Trophoblast cell (in vitro differentiated cells and primary cell): Measurements from ENCODE around the gene CKS1B.
A peak's percentile ranks its signal among the peaks of the same experiment; 100 is the strongest.

Experiments
- DNase-seq, 2 donors: peaks; one replicate each; pipeline ENCODE4 v3.0.0-alpha.2; 2016
- H2AFZ ChIP-seq: 2 replicates; pipeline ENCODE4 v1.6.1; 2013; ENCODE audit warnings: low read length, moderate library complexity, mild to moderate bottlenecking; ENCODE audit not compliant: insufficient read depth, poor library complexity
- H2AK5ac ChIP-seq: 2 replicates; pipeline ENCODE4 v1.6.1; 2013; ENCODE audit warnings: mild to moderate bottlenecking, low read length
- H2BK120ac ChIP-seq: 2 replicates; pipeline ENCODE4 v1.6.1; 2013; ENCODE audit warnings: low read length, mild to moderate bottlenecking, moderate library complexity; ENCODE audit not compliant: insufficient read depth, poor library complexity
- H2BK12ac ChIP-seq: 2 replicates; pipeline ENCODE4 v1.6.1; 2013; ENCODE audit warnings: mild to moderate bottlenecking, low read length, moderate library complexity
- H2BK5ac ChIP-seq: 2 replicates; pipeline ENCODE4 v1.6.1; 2013; ENCODE audit warnings: low read length, low read depth, moderate library complexity, mild to moderate bottlenecking; ENCODE audit not compliant: poor library complexity
- H3K14ac ChIP-seq: 2 replicates; pipeline ENCODE4 v1.6.1; 2013; ENCODE audit warnings: mild to moderate bottlenecking, low read length
- H3K18ac ChIP-seq: 2 replicates; pipeline ENCODE4 v1.6.1; 2013; ENCODE audit warnings: mild to moderate bottlenecking, low read length
- H3K23ac ChIP-seq: 2 replicates; pipeline ENCODE4 v1.6.1; 2013; ENCODE audit warnings: low read length
- H3K27ac ChIP-seq: 2 replicates; pipeline ENCODE4 v1.5.1; 2013; ENCODE audit warnings: low read depth, mild to moderate bottlenecking, inconsistent platforms, low read length, moderate library complexity
- H3K27me3 ChIP-seq: 2 replicates; pipeline ENCODE4 v1.6.1; 2013; ENCODE audit warnings: inconsistent platforms, mild to moderate bottlenecking, low read length, moderate library complexity; ENCODE audit not compliant: insufficient read depth
- H3K36me3 ChIP-seq, 2 experiments: 1 replicate in 1 of 2; 2 replicates in 1 of 2; pipeline ENCODE4 v1.6.1; 2013; ENCODE audit warnings: low read length in 2 of 2, mild to moderate bottlenecking in 2 of 2, moderate library complexity in 1 of 2; ENCODE audit not compliant: insufficient read depth in 2 of 2, control insufficient read depth in 1 of 2
- H3K4ac ChIP-seq: 2 replicates; pipeline ENCODE4 v1.6.1; 2013; ENCODE audit warnings: low read depth, mild to moderate bottlenecking, low read length, moderate library complexity
- H3K4me1 ChIP-seq, 2 experiments: 1 replicate in 1 of 2; 2 replicates in 1 of 2; pipeline ENCODE4 v1.6.1; 2013; ENCODE audit warnings: low read length in 2 of 2, mild to moderate bottlenecking in 2 of 2, moderate library complexity in 1 of 2; ENCODE audit not compliant: insufficient read depth in 2 of 2, control insufficient read depth in 1 of 2
- H3K4me2 ChIP-seq: 2 replicates; pipeline ENCODE4 v1.6.1; 2013; ENCODE audit warnings: inconsistent platforms, mild to moderate bottlenecking, low read length, moderate library complexity
- H3K4me3 ChIP-seq: 2 replicates; pipeline ENCODE4 v1.5.1; 2013; ENCODE audit warnings: mild to moderate bottlenecking, low read depth, low read length, inconsistent platforms
- H3K79me1 ChIP-seq: one replicate; pipeline ENCODE4 v1.6.1; 2013; ENCODE audit warnings: low read length
- H3K79me2 ChIP-seq: 2 replicates; pipeline ENCODE4 v1.6.1; 2013; ENCODE audit warnings: low read length, mild to moderate bottlenecking; ENCODE audit not compliant: control insufficient read depth, insufficient read depth, poor library complexity
- H3K9ac ChIP-seq: 2 replicates; pipeline ENCODE4 v1.6.1; 2013; ENCODE audit warnings: mild to moderate bottlenecking, low read length
- H3K9me3 ChIP-seq: 2 replicates; pipeline ENCODE4 v1.6.1; 2013; ENCODE audit warnings: low read depth, mild to moderate bottlenecking, control low read depth, inconsistent platforms, low read length; ENCODE audit not compliant: insufficient read depth
- H4K12ac ChIP-seq: 2 replicates; pipeline ENCODE4 v1.6.1; 2013; ENCODE audit warnings: low read depth, mild to moderate bottlenecking, low read length, moderate library complexity
- H4K8ac ChIP-seq: 2 replicates; pipeline ENCODE4 v1.6.1; 2013; ENCODE audit warnings: low read depth, mild to moderate bottlenecking, low read length, moderate library complexity
- H4K91ac ChIP-seq: one replicate; pipeline ENCODE4 v1.6.1; 2013; ENCODE audit warnings: low read depth, mild to moderate bottlenecking, low read length, moderate library complexity
- WGBS: extraction: QIAGEN DNeasy Blood & Tissue Kit; methylation state at CpG from one replicate; pipeline ENCODE4 v1.1.7; 2013; ENCODE audit warnings: missing lambda C conversion rate; ENCODE audit not compliant: insufficient read length, insufficient coverage; ENCODE audit errors: extremely low coverage; 5-methylcytosine and 5-hydroxymethylcytosine counted together

CKS1B gene

GRCh38 chr1:155018617-155019348 lies 44.3 kb downstream of the CKS1B start:
- Histone ChIP-seq H2BK120ac (no peak overlapping the region), H2BK5ac (no peak overlapping the region), H4K12ac (no peak overlapping the region), H3K27me3 (no peaks in the 10 kb centered on the region), H2BK12ac (no peak overlapping the region), H2AFZ (no peak overlapping the region), H3K4ac (no peak overlapping the region), H3K4me2 (no peak overlapping the region), H3K36me3 (peaks cover 24 to 27% of the 10 kb centered on the region in 2 experiments), H3K4me3 (no peak overlapping the region), H3K18ac (no peak overlapping the region), H4K91ac (no peak overlapping the region), H3K79me2 (no peaks in the 10 kb centered on the region), H3K79me1 (peaks cover 15% of the 10 kb centered on the region), H3K9ac (no peak overlapping the region), H2AK5ac (no peak overlapping the region), H3K27ac (no peak overlapping the region), H3K23ac (no peak overlapping the region), H4K8ac (no peak overlapping the region), H3K4me1 (peaks cover 25 to 32% of the 10 kb centered on the region in 2 experiments), H3K14ac (no peak overlapping the region), H3K9me3 (peaks cover 1% of the 10 kb centered on the region)
- peak in 1 of 2 donors; percentile 42 for DNase-seq
- no CpG with 5 or more reads among the region's 8 CpGs for WGBS

GRCh38 chr1:155019377-155020245 lies 45.1 kb downstream of the CKS1B start:
- peaks cover 25 to 32% of the 10 kb centered on the region in 2 experiments for H3K4me1 ChIP-seq
- no peak overlapping the region for H2BK5ac ChIP-seq

GRCh38 chr1:155022136-155022926 lies 47.9 kb downstream of the CKS1B start:
- no CpG with 5 or more reads among the region's 8 CpGs for WGBS
- Histone ChIP-seq H3K4ac (no peak overlapping the region), H4K91ac (no peak overlapping the region), H3K27me3 (no peaks in the 10 kb centered on the region), H2BK5ac (no peak overlapping the region), H3K14ac (no peak overlapping the region), H3K36me3 (no peaks in the 10 kb centered on the region), H3K4me1 (peaks cover 29 to 34% of the 10 kb centered on the region in 2 experiments), H2AFZ (no peak overlapping the region), H3K79me1 (peaks cover 11% of the 10 kb centered on the region), H3K18ac (peak overlapping the region; percentile 26), H4K12ac (peak overlapping the region; percentile 27), H2BK120ac (no peak overlapping the region), H3K23ac (no peak overlapping the region), H3K79me2 (no peaks in the 10 kb centered on the region), H3K9ac (no peak overlapping the region), H4K8ac (peak overlapping the region; percentile 7), H3K4me3 (no peak overlapping the region), H3K4me2 (no peak overlapping the region), H3K9me3 (no peaks in the 10 kb centered on the region), H2BK12ac (no peak overlapping the region), H3K27ac (no peak overlapping the region), H2AK5ac (peak overlapping the region; percentile 55)
- DNase-seq: peak; percentile 26 to 50

More at GRCh38 chr1:155019377-155020245, 45.1 kb downstream of the CKS1B start:
- H3K36me3 ChIP-seq: peaks cover 20 to 21% of the 10 kb centered on the region in 2 experiments
- no peak overlapping the region for H2BK120ac ChIP-seq
- no peak overlapping the region for H3K23ac ChIP-seq
- H2AK5ac ChIP-seq: no peak overlapping the region
- H2BK12ac ChIP-seq: no peak overlapping the region
- H4K91ac ChIP-seq: no peak overlapping the region
- DNase-seq: no peak
- H2AFZ ChIP-seq: no peak overlapping the region
- no peaks in the 10 kb centered on the region for H3K79me2 ChIP-seq
- WGBS: no CpG with 5 or more reads among the region's 11 CpGs
- H3K9ac ChIP-seq: no peak overlapping the region
- peaks cover 1% of the 10 kb centered on the region for H3K9me3 ChIP-seq
- no peak overlapping the region for H4K12ac ChIP-seq
- H3K4me3 ChIP-seq: no peak overlapping the region
- no peak overlapping the region for H3K27ac ChIP-seq
- H3K4me2 ChIP-seq: no peak overlapping the region
- H3K18ac ChIP-seq: no peak overlapping the region
- H4K8ac ChIP-seq: no peak overlapping the region
- peaks cover 15% of the 10 kb centered on the region for H3K79me1 ChIP-seq
- H3K14ac ChIP-seq: no peak overlapping the region
- no peaks in the 10 kb centered on the region for H3K27me3 ChIP-seq
- no peak overlapping the region for H3K4ac ChIP-seq

GRCh38 chr1:155022927-155023236 lies 48.4 kb downstream of the CKS1B start:
- Histone ChIP-seq H3K9ac (no peak overlapping the region), H3K23ac (no peak overlapping the region), H3K79me1 (peaks cover 7% of the 10 kb centered on the region), H2AK5ac (peak overlapping the region; percentile 55), H3K14ac (no peak overlapping the region), H2BK120ac (no peak overlapping the region), H3K36me3 (no peaks in the 10 kb centered on the region), H4K12ac (peak overlapping the region; percentile 27), H3K27me3 (no peaks in the 10 kb centered on the region), H3K4me1 (peaks cover 25 to 31% of the 10 kb centered on the region in 2 experiments), H3K9me3 (no peaks in the 10 kb centered on the region), H2BK12ac (no peak overlapping the region), H2AFZ (no peak overlapping the region), H3K4me3 (no peak overlapping the region), H4K8ac (peak overlapping the region; percentile 7), H3K27ac (no peak overlapping the region), H4K91ac (no peak overlapping the region), H3K4ac (no peak overlapping the region), H3K18ac (peak overlapping the region; percentile 26), H2BK5ac (no peak overlapping the region), H3K79me2 (no peaks in the 10 kb centered on the region), H3K4me2 (no peak overlapping the region)
- no CpG with 5 or more reads among the region's 4 CpGs for WGBS
- peak in 1 of 2 donors; percentile 24 for DNase-seq
